Right renal cortex interstitium (tissue), 3 donors: Measurements from ENCODE around the gene ACSM3. TPM values are rescaled to one million over a fixed set of nuclear protein-coding genes. Genes with fewer than 3 reads are reported as not detected.
"Not testable (repeated sequence)": the region's sequence is repeated elsewhere in the genome, so short reads cannot be mapped to it uniquely, and the experiment has no call there.

Source experiments
- DNase-seq, 3 donors: peaks; one replicate each; pipeline ENCODE4 v3.0.0-alpha.2; 2013; ENCODE audit warnings: low read depth in 3 of 3, low spot score in 2 of 3
- polyA plus RNA-seq, 3 donors: library from polyadenylated mRNA; unstranded; fragments of 120-200 nt; gene quantifications; one replicate each; pipeline ENCODE4 v1.2.1, GENCODE V29; 2013; ENCODE audit not compliant: insufficient read length in 3 of 3

The ACSM3 gene
- polyA plus RNA-seq, 3 donors: 115 to 128 (median 125) TPM

DNA sequence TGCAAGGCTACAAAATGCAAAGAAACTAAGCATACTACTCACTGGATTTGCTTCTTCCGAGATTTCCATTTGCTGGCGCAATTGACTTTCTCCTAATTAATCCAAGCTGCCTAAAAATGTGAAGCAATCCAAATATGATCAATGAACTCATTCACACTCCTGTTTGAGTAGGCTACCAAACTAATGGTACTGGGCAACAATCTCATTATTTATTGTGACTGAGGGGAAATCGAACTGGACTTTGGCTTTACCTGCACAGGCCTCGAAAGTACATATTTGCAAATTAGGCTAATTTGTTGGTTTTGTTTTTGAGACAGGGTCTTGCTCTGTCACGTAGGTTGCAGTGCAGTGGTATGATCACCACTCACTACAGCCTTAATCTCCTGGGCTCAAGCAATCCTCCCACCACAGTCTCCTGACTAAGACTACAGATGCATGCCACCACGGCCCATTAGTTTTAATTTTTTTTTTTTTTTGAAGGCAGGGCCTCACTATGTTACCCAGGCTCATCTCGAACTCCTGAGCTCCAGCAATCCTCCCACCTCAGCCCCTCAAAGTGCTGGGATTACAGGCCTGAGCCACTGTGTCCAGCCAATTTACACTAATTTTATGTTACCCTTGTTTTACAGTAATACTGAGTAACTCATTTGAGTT is 39.9 kb downstream of the ACSM3 start:
- no peak for DNase-seq

DNA sequence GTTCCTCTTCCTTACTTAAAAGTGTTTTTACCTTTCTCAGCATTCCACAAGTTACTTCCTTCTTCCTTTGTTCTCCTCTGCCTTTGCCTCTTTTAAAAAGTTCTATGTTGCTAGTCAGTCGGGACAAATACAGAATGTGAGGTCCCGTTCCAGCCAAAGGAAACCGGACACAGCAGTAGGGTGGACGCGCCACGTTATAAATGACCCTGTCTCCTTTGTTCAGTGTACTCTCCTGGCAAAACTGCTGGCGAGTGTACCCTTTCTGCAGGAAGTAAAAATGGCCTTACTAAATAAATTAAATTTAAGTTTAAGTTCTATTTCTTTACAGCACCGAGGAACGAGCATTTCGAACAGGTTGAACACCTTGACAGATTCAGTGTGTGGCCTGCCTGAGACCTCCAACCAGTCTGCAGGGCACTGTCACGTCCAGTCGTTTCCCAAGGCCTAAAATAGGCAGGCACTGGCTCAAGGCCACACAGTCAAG is 41.9 kb downstream of the ACSM3 start:
- not testable (repeated sequence) for DNase-seq

DNA sequence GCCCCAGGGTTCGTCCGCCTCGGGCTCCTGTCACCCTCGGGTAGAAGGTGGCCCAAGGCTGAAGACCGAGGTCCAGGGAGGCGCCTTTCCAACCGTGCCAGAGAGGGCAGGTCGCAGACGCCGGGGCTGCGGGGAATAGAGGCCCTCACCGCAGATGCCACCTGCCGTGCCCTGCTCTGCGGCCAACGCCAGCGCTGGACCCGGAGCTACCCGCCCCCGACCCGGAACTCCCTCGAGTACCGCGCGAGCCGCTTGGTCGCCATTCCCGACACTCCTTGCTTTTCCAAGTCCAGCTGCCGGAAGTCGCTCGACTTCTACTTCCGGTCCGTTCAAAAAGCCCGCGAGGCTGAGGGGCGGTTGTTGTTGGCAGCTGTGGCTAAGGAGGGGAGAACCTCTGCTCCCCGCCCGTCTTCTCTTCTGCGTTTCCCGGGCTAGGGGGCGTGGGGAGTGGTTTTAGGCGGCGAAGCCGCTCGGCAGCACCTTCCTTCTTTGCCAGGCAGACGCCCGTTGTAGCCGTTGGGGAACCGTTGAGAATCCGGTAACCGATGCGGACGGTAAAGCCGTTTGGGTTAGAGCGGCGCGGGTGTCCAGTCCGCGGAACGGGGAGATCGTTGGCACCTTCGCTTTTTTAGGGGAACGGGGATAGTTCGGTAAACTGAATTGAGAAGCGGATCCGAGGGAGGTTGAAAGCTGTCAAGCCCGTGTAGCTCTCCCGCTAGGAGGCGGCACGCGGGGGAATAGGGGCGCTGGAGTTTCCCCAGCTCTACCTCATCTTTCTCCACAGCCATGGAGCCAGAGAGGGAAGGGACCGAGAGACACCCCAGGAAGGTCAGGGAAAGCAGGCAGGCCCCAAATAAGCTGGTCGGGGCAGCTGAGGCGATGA is 42.6 kb downstream of the ACSM3 start, which contains the start of the genes ERI2 and REXO5:
ERI2 (minus strand) TSS at position 305 of the 883 bp plus-strand sequence; CDS start at position 263, 42 bp downstream.
REXO5 (plus strand) TSS at position 360 of the 883 bp plus-strand sequence; CDS start at position 787, 427 bp downstream.
- DNase-seq: peak; percentile 87 to 96 (median 92)

DNA sequence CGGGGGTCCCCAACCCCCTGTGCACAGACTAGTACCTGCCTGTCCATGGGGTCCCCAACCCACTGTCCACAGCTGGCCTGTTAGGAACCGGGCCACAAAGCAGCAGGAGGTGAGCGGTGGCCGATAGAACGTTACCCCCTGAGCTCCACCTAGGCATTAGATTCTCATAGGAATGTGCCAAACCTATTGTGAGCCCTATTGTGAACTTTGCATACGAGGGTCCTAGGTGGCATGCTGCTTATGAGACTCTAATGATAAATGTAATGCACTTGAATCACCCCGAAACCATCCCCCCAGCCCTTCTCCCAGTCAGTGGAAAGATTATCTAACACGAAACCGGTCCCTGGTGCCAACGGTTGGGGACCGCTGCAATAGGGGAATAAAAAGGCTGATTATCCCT is 44.0 kb downstream of the ACSM3 start:
- no peak for DNase-seq

DNA sequence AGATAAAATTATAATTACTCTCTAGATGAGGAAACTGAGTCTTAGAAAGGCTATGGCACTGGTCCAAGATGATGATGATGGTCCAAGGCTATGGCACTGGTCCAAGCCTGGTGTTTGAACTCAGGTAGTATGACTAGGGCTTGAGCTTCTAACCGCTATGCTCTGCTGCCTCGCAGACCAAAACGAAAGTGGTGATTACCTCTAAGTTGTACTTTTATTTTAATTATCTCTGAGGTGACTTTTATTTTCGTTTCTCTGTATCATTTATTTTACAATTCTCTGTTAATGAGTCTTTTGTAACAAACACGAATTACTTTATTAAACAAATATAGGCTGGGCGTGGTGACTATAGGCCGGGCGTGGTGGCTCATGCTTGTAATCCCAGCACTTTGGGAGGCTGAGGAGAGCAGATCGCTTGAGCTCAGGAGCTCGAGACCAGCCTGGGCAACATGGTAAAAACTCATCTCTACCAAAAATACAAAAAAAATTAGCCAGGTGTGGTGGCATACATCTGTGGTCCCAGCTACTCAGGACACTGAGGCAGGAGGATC is 48.1 kb downstream of the ACSM3 start:
- no peak for DNase-seq

DNA sequence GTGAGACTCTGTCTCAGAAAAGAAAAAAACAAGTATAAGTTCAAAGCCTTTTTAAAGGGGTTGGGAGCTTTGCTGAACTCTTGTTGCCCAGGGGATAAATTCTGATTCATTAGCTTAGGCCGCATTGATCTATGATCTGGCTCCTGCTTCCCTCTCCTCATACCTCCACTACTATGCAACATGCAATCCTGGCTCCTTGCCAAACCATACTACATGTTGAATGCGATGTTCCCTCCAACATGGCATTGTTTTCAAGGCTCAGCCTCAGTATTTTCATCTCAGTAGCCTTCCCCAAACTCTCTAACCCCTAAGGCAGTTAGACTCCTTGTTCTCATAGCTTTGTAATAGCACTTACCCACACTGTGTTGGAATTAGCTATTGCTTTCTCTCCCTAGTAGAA is 48.7 kb downstream of the ACSM3 start:
- DNase-seq: no peak

DNA sequence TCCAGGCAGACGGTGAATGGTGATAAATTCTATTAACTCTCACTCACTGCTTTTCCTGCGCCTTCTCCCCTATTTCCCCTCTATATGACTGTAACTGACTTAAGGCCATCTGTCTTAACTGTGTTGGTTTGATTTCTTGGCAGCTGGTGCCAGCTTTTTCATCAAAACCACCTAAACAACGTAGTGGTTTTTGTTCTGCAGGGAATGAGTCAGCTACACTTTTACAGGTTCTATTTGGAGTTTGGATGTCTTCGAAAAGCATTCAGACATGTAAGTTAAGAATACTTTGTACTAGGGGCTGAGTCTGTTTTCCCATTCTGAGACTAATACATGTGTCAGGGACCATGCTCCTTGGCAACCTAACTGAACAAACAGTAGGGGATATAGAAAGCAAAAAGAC is 51.0 kb downstream of the ACSM3 start:
- no peak for DNase-seq

DNA sequence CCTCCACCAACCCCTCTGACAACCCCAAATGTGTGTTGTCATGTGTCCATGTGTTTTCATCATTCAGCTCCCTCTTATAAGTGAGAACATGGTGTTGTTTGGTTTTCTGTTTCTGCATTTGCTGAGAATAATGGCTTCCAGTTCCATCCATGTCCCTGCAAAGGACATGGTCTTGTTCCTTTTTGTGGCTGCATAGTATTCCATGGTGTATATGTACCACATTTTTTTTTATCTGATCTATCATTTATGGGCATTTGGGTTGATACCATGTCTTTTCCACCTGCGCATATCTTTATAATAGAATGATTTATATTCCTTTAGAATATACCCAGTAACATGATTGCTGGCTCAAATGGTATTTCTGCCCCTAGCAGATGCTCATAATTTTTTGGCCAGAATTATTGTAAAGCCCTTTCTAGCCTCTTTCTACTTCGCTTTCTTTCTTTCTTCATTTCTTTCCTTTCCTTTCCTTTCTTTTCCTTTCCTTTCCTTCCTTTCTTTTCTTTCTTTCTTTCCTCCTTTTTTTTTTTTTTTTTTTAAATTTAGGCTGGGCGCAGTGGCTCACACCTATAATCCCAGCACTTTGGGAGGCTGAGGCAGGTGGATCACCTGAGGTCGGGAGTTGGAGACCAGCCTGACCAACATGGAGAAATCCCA is 55.2 kb downstream of the ACSM3 start:
- DNase-seq: no peak

DNA sequence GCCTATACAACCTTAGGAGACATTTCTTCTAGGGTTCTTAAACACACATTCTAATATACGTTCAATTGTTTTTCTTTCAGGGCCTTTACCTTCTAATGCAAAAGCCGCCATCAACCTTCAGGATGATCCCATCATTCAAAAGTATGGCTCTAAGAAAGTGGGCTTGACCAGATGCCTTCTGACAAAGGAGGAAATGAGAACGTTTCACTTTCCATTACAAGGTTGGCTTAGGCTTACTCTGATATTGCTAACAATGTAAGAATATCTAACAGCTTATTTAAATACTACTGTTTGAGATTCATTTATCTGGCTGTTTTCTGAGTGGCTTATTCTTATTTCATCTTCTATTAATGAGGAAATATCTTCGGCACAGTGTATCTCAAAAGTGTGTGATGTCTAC is 57.9 kb downstream of the ACSM3 start:
- no peak for DNase-seq

DNA sequence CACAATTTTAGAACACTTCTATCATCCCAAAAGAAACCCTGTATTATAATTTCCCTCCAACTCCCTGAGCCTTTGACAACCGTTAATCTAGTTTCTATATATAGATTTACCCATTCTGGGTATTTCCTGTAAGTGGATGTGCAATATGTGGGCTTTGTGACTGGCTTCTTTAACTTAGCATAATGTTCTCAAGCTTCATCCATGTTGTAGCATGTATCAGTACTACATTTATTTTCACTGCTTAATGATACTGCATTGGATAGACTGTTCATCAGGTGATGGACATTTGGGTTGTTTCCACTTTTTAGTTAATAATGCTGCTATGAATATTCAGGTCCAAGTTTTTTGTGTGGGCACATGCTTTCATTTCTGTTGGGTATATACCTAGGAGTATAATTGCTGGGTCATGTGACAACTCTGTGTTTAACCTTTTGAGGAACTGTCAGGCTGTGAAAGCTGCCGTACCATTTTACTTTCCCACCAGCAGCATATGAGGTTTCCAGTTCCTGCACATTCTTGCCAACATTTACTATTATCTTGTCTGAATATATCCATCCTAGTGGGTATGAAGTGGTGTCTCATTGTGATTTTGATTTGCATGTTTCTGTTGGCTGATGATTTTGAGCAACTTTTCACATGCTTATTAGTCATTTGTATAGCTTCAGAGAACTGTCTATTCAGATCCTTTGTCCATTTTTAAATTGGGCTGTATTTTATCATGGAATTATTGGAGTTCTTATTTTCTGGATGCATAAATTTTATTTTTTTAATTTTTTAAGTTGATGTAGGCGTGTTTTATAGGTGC is 58.9 kb downstream of the ACSM3 start:
- no peak for DNase-seq

DNA sequence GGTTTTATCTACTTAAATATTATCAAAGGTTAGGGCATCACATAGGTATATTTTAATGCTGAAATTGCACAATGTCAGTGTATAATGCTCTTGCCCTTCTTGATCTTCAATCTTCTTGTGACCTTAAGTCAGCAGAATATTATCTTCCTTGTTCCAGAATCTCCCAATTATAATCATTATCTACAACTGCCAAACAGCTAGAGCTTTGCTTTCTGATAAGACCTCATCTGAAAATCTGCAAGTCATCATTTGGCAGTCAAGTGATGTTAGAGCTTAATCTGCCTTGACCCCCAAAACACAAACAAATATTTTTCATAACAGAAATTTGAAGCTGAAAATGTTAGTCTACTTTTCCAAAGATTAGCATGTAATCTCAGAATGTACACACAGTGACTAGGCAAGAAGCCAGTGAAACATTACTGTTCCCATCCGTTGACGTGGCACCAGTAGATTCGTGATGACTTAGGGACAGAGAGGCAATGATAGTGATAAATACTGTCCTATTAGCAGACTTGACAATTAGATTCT is 62.3 kb downstream of the ACSM3 start:
- no peak for DNase-seq

DNA sequence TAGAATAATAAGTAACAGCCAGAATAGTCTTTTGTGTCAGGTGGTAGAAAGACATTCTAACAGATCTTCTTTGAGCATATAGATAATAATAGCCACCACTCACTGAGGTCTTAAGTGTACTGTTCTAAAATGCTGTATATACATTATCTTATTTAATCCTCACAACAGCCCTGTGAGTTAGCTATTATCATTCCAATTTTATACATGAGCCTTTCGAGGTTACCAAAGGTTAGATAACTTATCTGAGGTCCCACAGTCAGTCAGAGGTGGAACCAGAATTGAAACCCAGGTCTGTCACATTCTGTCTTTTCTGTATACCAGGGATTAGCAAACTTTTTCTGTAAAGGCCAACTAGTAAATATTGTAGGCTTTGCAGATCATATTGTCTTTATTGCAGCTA is 65.7 kb downstream of the ACSM3 start:
- DNase-seq: no peak

DNA sequence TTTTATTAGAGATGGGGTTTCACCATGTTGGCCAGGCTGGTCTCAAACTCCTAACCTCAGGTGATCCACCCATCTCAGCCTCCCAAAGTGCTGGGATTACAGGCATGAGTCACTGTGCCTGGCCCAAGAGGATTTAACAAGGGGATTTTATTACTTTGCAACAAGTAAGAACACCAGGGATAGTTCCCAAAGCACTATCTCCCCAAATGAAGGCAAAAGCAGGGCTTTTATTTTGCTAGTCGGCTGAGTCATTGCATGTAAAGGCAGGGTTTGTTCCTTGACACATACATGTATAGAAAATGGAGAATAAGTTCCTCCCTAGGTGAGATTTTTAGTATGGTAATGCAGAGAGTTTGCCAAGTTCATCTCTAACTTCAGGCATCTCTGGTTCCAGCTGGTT is 66.6 kb downstream of the ACSM3 start:
- DNase-seq: no peak

DNA sequence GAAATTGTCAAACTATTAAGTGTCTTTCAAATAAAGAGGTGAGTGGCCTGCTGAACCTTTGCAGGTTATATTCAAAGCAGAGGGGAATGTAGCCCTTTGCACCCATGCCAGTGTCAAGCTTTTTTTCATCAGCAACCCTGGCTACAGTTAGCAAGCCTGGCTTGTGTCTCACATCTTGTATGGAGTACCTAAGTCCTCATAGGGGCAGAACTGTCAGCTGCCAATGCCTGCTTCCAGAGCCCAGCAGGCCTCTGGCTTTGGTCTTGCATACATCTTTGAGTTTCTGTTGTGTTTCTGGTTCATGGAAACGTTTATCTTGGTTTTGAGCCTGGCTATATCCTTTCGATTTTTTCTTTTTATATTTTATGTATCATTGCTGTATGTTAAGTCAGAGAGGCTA is 69.3 kb downstream of the ACSM3 start:
- DNase-seq: no peak

DNA sequence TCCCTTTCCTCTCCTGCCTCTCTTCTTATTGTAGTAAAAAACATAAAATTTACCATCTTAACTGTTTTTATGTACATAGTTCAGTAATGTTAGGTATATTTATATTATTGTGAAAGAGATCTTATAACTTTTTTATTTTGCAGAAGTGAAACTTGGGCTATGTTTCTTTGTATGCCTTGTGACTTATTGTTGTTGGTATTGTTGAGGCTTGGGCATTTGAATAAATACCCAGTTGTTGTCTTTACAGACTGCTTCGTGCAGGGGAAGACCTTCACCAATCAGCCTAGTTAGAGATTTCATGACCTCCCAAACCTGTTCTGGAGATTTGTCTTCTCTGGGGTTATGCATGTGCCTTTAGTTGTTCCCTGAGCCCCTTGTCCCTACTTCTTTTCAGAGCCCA is 74.4 kb downstream of the ACSM3 start:
- DNase-seq: no peak

DNA sequence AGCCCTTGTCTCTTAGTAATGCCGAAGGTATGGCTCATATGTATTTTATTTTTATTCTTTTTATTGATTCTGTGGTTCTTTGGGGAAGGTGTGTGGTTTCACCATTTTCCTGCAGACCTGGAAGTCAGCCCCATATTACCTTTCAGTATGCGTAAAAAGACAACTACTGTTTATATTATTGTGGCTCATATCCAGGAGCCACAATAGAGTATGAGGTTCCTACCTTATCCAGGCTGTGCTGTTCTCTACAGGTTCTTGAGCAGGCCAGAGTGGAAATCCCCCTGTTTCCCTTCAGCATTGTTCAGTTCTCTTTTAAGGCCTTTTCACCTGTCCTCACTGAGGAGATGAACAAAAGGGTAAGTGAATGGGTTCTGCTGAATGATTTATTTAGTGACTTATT is 75.7 kb downstream of the ACSM3 start:
- no peak for DNase-seq

DNA sequence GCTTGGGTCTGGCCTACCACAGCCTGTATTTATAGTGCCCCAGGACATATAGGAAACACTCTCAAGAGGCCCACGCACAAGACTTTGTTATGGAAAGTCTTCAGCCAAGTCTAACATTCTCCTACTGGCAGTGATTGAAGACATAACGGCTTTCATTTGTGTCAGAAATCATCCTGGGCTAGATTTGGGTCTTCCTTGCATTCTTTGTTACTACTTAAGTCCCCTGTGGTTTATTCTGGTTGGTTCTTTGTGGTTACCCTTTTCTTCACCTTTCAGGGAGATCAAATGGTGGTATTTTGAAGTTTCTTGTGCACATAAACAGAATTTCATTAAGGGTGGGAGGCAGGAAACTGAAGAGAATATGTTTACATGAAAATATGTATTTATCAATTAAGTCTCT is 80.2 kb downstream of the ACSM3 start:
- DNase-seq: no peak

DNA sequence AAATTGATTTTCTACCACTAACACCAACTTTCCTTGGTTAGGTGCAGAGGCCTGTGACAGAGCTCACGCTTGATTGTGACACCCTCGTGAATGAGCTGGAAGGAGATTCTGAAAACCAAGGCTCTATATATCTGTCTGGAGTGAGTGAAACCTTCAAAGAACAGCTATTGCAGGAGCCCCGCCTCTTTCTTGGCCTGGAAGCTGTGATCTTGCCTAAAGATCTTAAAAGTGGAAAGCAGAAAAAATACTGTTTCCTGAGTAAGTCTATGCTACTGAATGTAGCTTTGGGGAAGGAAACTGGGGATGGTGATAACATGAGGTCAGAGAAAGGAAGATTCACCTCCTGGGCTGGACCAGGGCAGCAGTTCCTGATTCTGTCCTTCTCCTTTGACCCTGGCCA is 80.8 kb downstream of the ACSM3 start:
- DNase-seq: no peak

DNA sequence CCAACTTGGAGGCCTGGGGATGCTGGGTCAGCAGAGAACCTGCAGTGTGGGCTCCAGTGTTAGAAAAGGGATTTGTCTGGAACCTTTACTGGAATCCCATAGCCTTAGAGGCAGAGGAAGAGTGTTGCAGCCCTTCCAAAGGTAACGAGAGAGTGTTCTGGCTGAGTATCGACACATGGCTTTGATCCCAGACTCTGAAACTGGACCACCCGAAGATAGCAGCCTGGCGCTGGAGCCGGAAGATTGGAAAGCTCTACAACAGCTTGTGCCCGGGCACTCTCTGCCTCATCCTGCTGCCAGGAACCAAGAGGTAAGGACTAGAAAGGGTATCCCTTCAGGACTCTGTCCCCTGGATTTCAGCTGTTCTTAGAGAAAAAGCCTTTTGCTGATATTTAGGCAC is 82.2 kb downstream of the ACSM3 start:
- no peak for DNase-seq

DNA sequence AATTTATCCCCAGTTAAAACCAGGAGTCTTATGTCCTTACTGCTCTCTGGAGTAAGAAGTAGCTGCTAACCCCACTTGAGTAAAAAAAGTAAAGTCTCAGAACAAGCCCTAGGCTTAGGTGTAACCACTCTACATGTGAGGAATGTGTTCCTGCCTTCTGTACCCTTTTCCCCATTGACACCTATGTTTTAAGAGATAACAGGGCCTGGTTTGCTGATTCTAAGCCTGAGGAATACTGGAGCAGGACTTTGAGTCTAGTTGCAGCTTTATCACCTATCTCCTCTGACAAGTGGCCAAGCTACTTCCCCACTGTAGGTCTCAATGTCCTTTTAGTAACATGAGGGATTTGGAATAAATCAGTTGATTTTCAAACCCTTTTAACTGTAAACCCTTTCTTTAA is 82.7 kb downstream of the ACSM3 start:
- no peak for DNase-seq
